HEK293T (cell line): ENCODE measurements around the gene PEMT.

ENCODE experiments used
- CTCF ChIA-PET: fragments of 350-600 bp; formaldehyde crosslinking; extraction: SDS; loops from one replicate; lab custom pipeline; 2021; ENCODE audit warnings: antibody characterized with exemption, inconsistent platforms; lab: Yijun Ruan, JAX
- POLR2A ChIA-PET: fragments of 350-600 bp; formaldehyde crosslinking; extraction: SDS; loops from one replicate; lab custom pipeline; 2020; ENCODE audit warnings: antibody characterized with exemption, inconsistent platforms; lab: Yijun Ruan, JAX
- DNase-seq: peaks from one replicate; pipeline ENCODE4 v3.0.0; 2012; ENCODE audit warnings: mixed read lengths; ENCODE audit errors: extremely low spot score
- ARNT ChIP-seq: fragments of 450-650 bp; IDR thresholded peaks from 2 replicates; pipeline ENCODE4 v1.6.1; 2017; ENCODE audit warnings: mild to moderate bottlenecking
- BHLHE40 ChIP-seq: fragments of 450-650 bp; IDR thresholded peaks from 2 replicates; pipeline ENCODE4 v1.6.1; 2016; ENCODE audit warnings: mild to moderate bottlenecking, moderate library complexity, borderline replicate concordance
- CTBP1 ChIP-seq: fragments of 450-650 bp; IDR thresholded peaks from 2 replicates; pipeline ENCODE4 v1.6.1; 2016; ENCODE audit warnings: borderline replicate concordance
- ELF4 ChIP-seq: fragments of 450-650 bp; IDR thresholded peaks from 2 replicates; pipeline ENCODE4 v1.6.1; 2017; ENCODE audit warnings: antibody characterized with exemption
- FOXA1 ChIP-seq: fragments of 450-650 bp; IDR thresholded peaks from 2 replicates; pipeline ENCODE4 v1.6.1; 2016; ENCODE audit warnings: mild to moderate bottlenecking
- FOXK2 ChIP-seq: fragments of 450-650 bp; IDR thresholded peaks from 2 replicates; pipeline ENCODE4 v1.6.1; 2016; ENCODE audit warnings: mild to moderate bottlenecking
- FOXM1 ChIP-seq: fragments of 450-650 bp; IDR thresholded peaks from 2 replicates; pipeline ENCODE4 v1.6.1; 2017; ENCODE audit warnings: mild to moderate bottlenecking, borderline replicate concordance
- HDGF ChIP-seq: fragments of 450-650 bp; IDR thresholded peaks from 2 replicates; pipeline ENCODE4 v1.6.1; 2017; ENCODE audit warnings: antibody characterized with exemption, borderline replicate concordance
- L3MBTL2 ChIP-seq: fragments of 450-650 bp; conservative IDR thresholded peaks from 2 replicates; pipeline ENCODE4 v1.6.1; 2016; ENCODE audit warnings: mild to moderate bottlenecking
- LEF1 ChIP-seq: fragments of 450-650 bp; IDR thresholded peaks from 2 replicates; pipeline ENCODE4 v1.6.1; 2017; ENCODE audit warnings: mild to moderate bottlenecking, borderline replicate concordance
- NFRKB ChIP-seq: fragments of 450-650 bp; IDR thresholded peaks from 2 replicates; pipeline ENCODE4 v1.6.1; 2016; ENCODE audit warnings: mild to moderate bottlenecking, moderate library complexity
- PKNOX1 ChIP-seq: fragments of 450-650 bp; IDR thresholded peaks from 2 replicates; pipeline ENCODE4 v1.6.1; 2016
- SP1 ChIP-seq: fragments of 450-650 bp; IDR thresholded peaks from 2 replicates; pipeline ENCODE4 v1.6.1; 2017
- SUZ12 ChIP-seq: fragments of 450-650 bp; IDR thresholded peaks from 2 replicates; pipeline ENCODE4 v1.6.1; 2016; ENCODE audit warnings: mild to moderate bottlenecking
- TARDBP ChIP-seq: fragments of 450-650 bp; IDR thresholded peaks from 2 replicates; pipeline ENCODE4 v1.6.1; 2016
- ZNF384 ChIP-seq: fragments of 450-650 bp; IDR thresholded peaks from 2 replicates; pipeline ENCODE4 v1.6.1; 2016

PEMT gene

GRCh38 chr17:17570798-17571716, 20.5 kb downstream of the PEMT start:
- ChIA-PET CTCF (interaction anchor here (0.7 to 4.3 kb wide), 4 partner anchors 15 to 213 kb away, joined by 3 to 21 read pairs (median 6); partner anchors contain the start of genes PEMT and RASD1), POLR2A (interaction anchor here (0.8 kb wide), 1 partner anchor 61 kb away, joined by 3 read pairs; no protein-coding TSS in a partner anchor)
- no peak for TF ChIP-seq HDGF
- no peak for TF ChIP-seq TARDBP
- no peak for TF ChIP-seq ZNF384
- DNase-seq: no peak

- ChIA-PET POLR2A (no interaction called here), CTCF (interaction anchor here (0.6 to 4.3 kb wide), 3 partner anchors 23 to 213 kb away, joined by 3 to 21 read pairs (median 3); partner anchors contain the start of gene RASD1)
- peak; percentile 23 for DNase-seq
- TF ChIP-seq HDGF (no peak), FOXA1 (no peak), FOXM1 (no peak), LEF1 (no peak), L3MBTL2 (no peak), CTBP1 (no peak), FOXK2 (no peak), BHLHE40 (no peak), SP1 (no peak)
Observed at GRCh38 chr17:17570140-17570797, 21.2 kb downstream of the PEMT start.

GRCh38 chr17:17569691-17570090, 21.8 kb downstream of the PEMT start:
- TF ChIP-seq ELF4: no peak
- no peak for TF ChIP-seq LEF1
- no peak for TF ChIP-seq NFRKB
- TF ChIP-seq PKNOX1: no peak
- no peak for TF ChIP-seq FOXK2
- no peak for TF ChIP-seq FOXA1
- TF ChIP-seq BHLHE40: no peak
- TF ChIP-seq ZNF384: no peak
- POLR2A ChIA-PET: interaction anchor here (1.4 kb wide), 1 partner anchor 22 kb away, joined by 3 read pairs; the partner anchor contains the start of gene PEMT
- CTCF ChIA-PET: interaction anchor here (0.6 to 4.3 kb wide), 6 partner anchors 22 to 206 kb away, joined by 3 to 21 read pairs (median 6); partner anchors contain the start of genes PEMT and RASD1
- DNase-seq: no peak

GRCh38 chr17:17568772-17569195, 22.7 kb downstream of the PEMT start:
- POLR2A ChIA-PET: interaction anchor here (1.4 kb wide), 1 partner anchor 23 kb away, joined by 3 read pairs; the partner anchor contains the start of gene PEMT
- DNase-seq: peak; percentile 80
- TF ChIP-seq ZNF384 (no peak), TARDBP (no peak), BHLHE40 (no peak), NFRKB (no peak), ARNT (no peak), ELF4 (no peak), SUZ12 (no peak), CTBP1 (no peak), HDGF (no peak), PKNOX1 (no peak), L3MBTL2 (no peak), LEF1 (no peak), SP1 (no peak)
- CTCF ChIA-PET: interaction anchor here (0.6 to 4.3 kb wide), 10 partner anchors 11 to 205 kb away, joined by 3 to 21 read pairs (median 4); partner anchors contain the start of genes PEMT and RASD1

GRCh38 chr17:17567631-17568030, 23.9 kb downstream of the PEMT start:
- DNase-seq: no peak
- no peak for TF ChIP-seq BHLHE40
- no peak for TF ChIP-seq LEF1
- no peak for TF ChIP-seq NFRKB
- no peak for TF ChIP-seq SUZ12
- ChIA-PET POLR2A (no interaction called here), CTCF (interaction anchor here (0.6 to 4.3 kb wide), 5 partner anchors 10 to 981 kb away, joined by 3 to 21 read pairs (median 4); partner anchors contain the start of gene RASD1)

- POLR2A ChIA-PET: no interaction called here
- CTCF ChIA-PET: interaction anchor here (4.3 kb wide), 1 partner anchor 70 kb away, joined by 21 read pairs; the partner anchor contains the start of gene RASD1
- no peak for DNase-seq
- no peak for TF ChIP-seq TARDBP
- no peak for TF ChIP-seq FOXA1
- TF ChIP-seq ZNF384: no peak
- no peak for TF ChIP-seq FOXK2
- TF ChIP-seq NFRKB: no peak
- TF ChIP-seq ELF4: no peak
- no peak for TF ChIP-seq L3MBTL2
- TF ChIP-seq PKNOX1: no peak
- no peak for TF ChIP-seq SP1
- no peak for TF ChIP-seq CTBP1
- TF ChIP-seq SUZ12: no peak
- no peak for TF ChIP-seq LEF1
- TF ChIP-seq BHLHE40: no peak
- TF ChIP-seq FOXM1: no peak
- no peak for TF ChIP-seq ARNT
Observed at GRCh38 chr17:17566896-17567513, 24.5 kb downstream of the PEMT start.
